Activated naive CD8-positive, alpha-beta T cell (primary cell): ENCODE results near the gene ITIH6.
"Not testable (repeated sequence)": the region's sequence is repeated elsewhere in the genome, so short reads cannot be mapped to it uniquely, and the experiment has no call there.

ENCODE experiments used
- H3K27ac Mint-ChIP-seq: one replicate; pipeline ENCODE4 v1.8.0; 2021; ENCODE audit warnings: mixed read lengths
- H3K27me3 Mint-ChIP-seq: one replicate; pipeline ENCODE4 v1.8.0; 2021; ENCODE audit warnings: mixed read lengths
- H3K36me3 Mint-ChIP-seq: one replicate; pipeline ENCODE4 v1.8.0; 2021; ENCODE audit warnings: mixed read lengths
- H3K4me1 Mint-ChIP-seq: one replicate; pipeline ENCODE4 v1.8.0; 2021; ENCODE audit warnings: low read depth, mixed read lengths
- H3K4me3 Mint-ChIP-seq: one replicate; pipeline ENCODE4 v1.8.0; 2021; ENCODE audit warnings: mild to moderate bottlenecking, mixed read lengths
- H3K9me3 Mint-ChIP-seq: one replicate; pipeline ENCODE4 v1.8.0; 2021; ENCODE audit warnings: low read depth, mixed read lengths

Gene ITIH6

GRCh38 chrX:54798137-54798536 lies at the start of gene ITIH6:
Gene ITIH6, minus strand, starts transcription at chrX:54798255. Its CDS starts 45 bp downstream, at chrX:54798210.
- Mint-ChIP-seq H3K36me3 (no peaks in the 10 kb centered on the region), H3K27ac (no peak within 1 kb of the TSS), H3K4me3 (no peak within 1 kb of the TSS), H3K27me3 (no peaks in the 10 kb centered on the region), H3K9me3 (no peaks in the 10 kb centered on the region), H3K4me1 (no peaks in the 10 kb centered on the region)

GRCh38 chrX:54847700-54848099 lies 49.6 kb upstream of the ITIH6 start:
- not testable (repeated sequence) for H3K4me3 Mint-ChIP-seq, H3K36me3 Mint-ChIP-seq, H3K27ac Mint-ChIP-seq, H3K9me3 Mint-ChIP-seq, H3K27me3 Mint-ChIP-seq, H3K4me1 Mint-ChIP-seq

GRCh38 chrX:54843050-54843449 lies 45.0 kb upstream of the ITIH6 start:
- H3K9me3 Mint-ChIP-seq, result no peaks in the 10 kb centered on the region
- no peak overlapping the region for H3K27ac Mint-ChIP-seq
- H3K27me3 Mint-ChIP-seq, result no peaks in the 10 kb centered on the region
- H3K4me1 Mint-ChIP-seq, result no peaks in the 10 kb centered on the region
- no peak overlapping the region for H3K4me3 Mint-ChIP-seq
- no peaks in the 10 kb centered on the region for H3K36me3 Mint-ChIP-seq

GRCh38 chrX:54842607-54843006 lies 44.6 kb upstream of the ITIH6 start:
- no peaks in the 10 kb centered on the region for H3K27me3 Mint-ChIP-seq
- H3K4me1 Mint-ChIP-seq, result no peaks in the 10 kb centered on the region
- no peak overlapping the region for H3K27ac Mint-ChIP-seq
- no peaks in the 10 kb centered on the region for H3K9me3 Mint-ChIP-seq
- H3K36me3 Mint-ChIP-seq, result no peaks in the 10 kb centered on the region
- no peak overlapping the region for H3K4me3 Mint-ChIP-seq

- H3K27me3 Mint-ChIP-seq, H3K4me3 Mint-ChIP-seq, H3K36me3 Mint-ChIP-seq, H3K9me3 Mint-ChIP-seq, H3K4me1 Mint-ChIP-seq, H3K27ac Mint-ChIP-seq: not testable (repeated sequence)
These were observed 43.3 kb upstream of the ITIH6 start for GRCh38 chrX:54841184-54841874.

GRCh38 chrX:54838583-54838982 lies 40.5 kb upstream of the ITIH6 start:
- H3K27ac Mint-ChIP-seq, result no peak overlapping the region
- no peak overlapping the region for H3K4me3 Mint-ChIP-seq
- no peaks in the 10 kb centered on the region for H3K4me1 Mint-ChIP-seq
- no peaks in the 10 kb centered on the region for H3K9me3 Mint-ChIP-seq
- peaks cover 1% of the 10 kb centered on the region for H3K27me3 Mint-ChIP-seq
- H3K36me3 Mint-ChIP-seq, result peaks cover 2% of the 10 kb centered on the region

- Mint-ChIP-seq H3K27me3 (no peaks in the 10 kb centered on the region), H3K36me3 (no peaks in the 10 kb centered on the region), H3K4me1 (no peaks in the 10 kb centered on the region), H3K27ac (no peak overlapping the region), H3K9me3 (no peaks in the 10 kb centered on the region), H3K4me3 (no peak overlapping the region)
These were observed 28.5 kb upstream of the ITIH6 start for GRCh38 chrX:54826598-54826997.

- H3K36me3 Mint-ChIP-seq, result no peaks in the 10 kb centered on the region
- H3K9me3 Mint-ChIP-seq, result no peaks in the 10 kb centered on the region
- H3K27ac Mint-ChIP-seq, result no peak overlapping the region
- no peaks in the 10 kb centered on the region for H3K4me1 Mint-ChIP-seq
- H3K27me3 Mint-ChIP-seq, result no peaks in the 10 kb centered on the region
- H3K4me3 Mint-ChIP-seq, result no peak overlapping the region
These were observed 27.8 kb upstream of the ITIH6 start for GRCh38 chrX:54825716-54826438.

- Mint-ChIP-seq H3K27ac (no peak overlapping the region), H3K4me1 (no peaks in the 10 kb centered on the region), H3K9me3 (no peaks in the 10 kb centered on the region), H3K27me3 (no peaks in the 10 kb centered on the region), H3K36me3 (no peaks in the 10 kb centered on the region), H3K4me3 (no peak overlapping the region)
These were observed 26.7 kb upstream of the ITIH6 start for GRCh38 chrX:54824722-54825121.

GRCh38 chrX:54824195-54824594 lies 26.1 kb upstream of the ITIH6 start:
- Mint-ChIP-seq H3K4me3 (no peak overlapping the region), H3K27ac (no peak overlapping the region), H3K27me3 (no peaks in the 10 kb centered on the region), H3K4me1 (no peaks in the 10 kb centered on the region), H3K9me3 (no peaks in the 10 kb centered on the region), H3K36me3 (no peaks in the 10 kb centered on the region)

- Mint-ChIP-seq H3K36me3 (no peaks in the 10 kb centered on the region), H3K4me3 (no peak overlapping the region), H3K9me3 (no peaks in the 10 kb centered on the region), H3K4me1 (peaks cover 1% of the 10 kb centered on the region), H3K27ac (no peak overlapping the region), H3K27me3 (no peaks in the 10 kb centered on the region)
These were observed 23.3 kb upstream of the ITIH6 start for GRCh38 chrX:54821310-54821709.

GRCh38 chrX:54820737-54821136 lies 22.7 kb upstream of the ITIH6 start:
- H3K27me3 Mint-ChIP-seq, result no peaks in the 10 kb centered on the region
- no peaks in the 10 kb centered on the region for H3K9me3 Mint-ChIP-seq
- H3K36me3 Mint-ChIP-seq, result peaks cover 1% of the 10 kb centered on the region
- peaks cover 1% of the 10 kb centered on the region for H3K4me1 Mint-ChIP-seq
- H3K4me3 Mint-ChIP-seq, result no peak overlapping the region
- no peak overlapping the region for H3K27ac Mint-ChIP-seq

- Mint-ChIP-seq H3K27me3 (no peaks in the 10 kb centered on the region), H3K4me1 (peaks cover 1% of the 10 kb centered on the region), H3K36me3 (peaks cover 3% of the 10 kb centered on the region), H3K27ac (no peak overlapping the region), H3K4me3 (no peak overlapping the region), H3K9me3 (no peaks in the 10 kb centered on the region)
These were observed 21.1 kb upstream of the ITIH6 start for GRCh38 chrX:54819201-54819600.

GRCh38 chrX:54818221-54818620 lies 20.2 kb upstream of the ITIH6 start:
- no peaks in the 10 kb centered on the region for H3K27me3 Mint-ChIP-seq
- H3K27ac Mint-ChIP-seq, result no peak overlapping the region
- peaks cover 1% of the 10 kb centered on the region for H3K4me1 Mint-ChIP-seq
- H3K4me3 Mint-ChIP-seq, result no peak overlapping the region
- H3K9me3 Mint-ChIP-seq, result no peaks in the 10 kb centered on the region
- peaks cover 3% of the 10 kb centered on the region for H3K36me3 Mint-ChIP-seq

GRCh38 chrX:54817220-54817820 lies 19.3 kb upstream of the ITIH6 start:
- H3K4me1 Mint-ChIP-seq, result peaks cover 1% of the 10 kb centered on the region
- H3K4me3 Mint-ChIP-seq, result no peak overlapping the region
- H3K9me3 Mint-ChIP-seq, result no peaks in the 10 kb centered on the region
- H3K36me3 Mint-ChIP-seq, result peaks cover 3% of the 10 kb centered on the region
- H3K27ac Mint-ChIP-seq, result no peak overlapping the region
- no peaks in the 10 kb centered on the region for H3K27me3 Mint-ChIP-seq
